NCI-H187 (cell line): ENCODE data around the gene DLG3.
"Not testable (repeated sequence)": the region's sequence is repeated elsewhere in the genome, so short reads cannot be mapped to it uniquely, and the experiment has no call there.

Experiments
- DNase-seq, 2 experiments: peaks; one replicate each; lab custom pipeline; 2025; lab: John Stamatoyannopoulos, UW

The DLG3 gene

DNA sequence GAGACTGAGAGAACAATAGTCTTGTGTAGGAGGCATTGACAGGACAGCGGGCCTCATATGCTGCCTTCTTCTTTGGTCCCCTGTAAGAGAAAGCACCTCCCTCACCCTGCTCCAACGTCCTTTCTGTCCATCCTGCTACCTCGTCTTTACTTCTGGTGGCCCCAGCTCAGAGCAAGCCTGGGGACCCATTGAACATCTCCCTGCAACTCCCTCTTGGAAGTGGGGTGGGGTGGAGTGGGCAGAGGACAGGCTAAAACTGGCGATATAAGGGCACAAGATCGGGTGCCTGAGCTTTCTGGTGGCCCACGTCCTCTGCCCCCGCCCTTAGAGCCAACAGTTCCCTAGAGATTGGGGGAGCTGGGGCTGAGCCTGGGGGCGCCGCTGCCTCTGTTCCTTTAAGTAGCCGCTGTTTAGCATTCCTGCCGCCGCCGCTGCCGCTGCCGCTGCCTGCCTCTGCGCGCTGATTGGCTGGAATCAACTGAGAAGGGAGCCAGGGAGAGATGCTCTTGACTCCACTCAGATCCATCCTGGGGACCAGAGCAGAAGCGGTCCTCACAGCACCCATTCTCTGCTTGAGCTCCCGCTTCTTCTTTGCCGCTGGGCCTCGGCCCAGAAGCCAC lies at the start of gene DLG3:
DLG3 (plus strand) TSS at position 510 of the 620 bp plus-strand sequence. CDS start 367 bp downstream, outside the sequence.
- DNase-seq: no peak

DNA sequence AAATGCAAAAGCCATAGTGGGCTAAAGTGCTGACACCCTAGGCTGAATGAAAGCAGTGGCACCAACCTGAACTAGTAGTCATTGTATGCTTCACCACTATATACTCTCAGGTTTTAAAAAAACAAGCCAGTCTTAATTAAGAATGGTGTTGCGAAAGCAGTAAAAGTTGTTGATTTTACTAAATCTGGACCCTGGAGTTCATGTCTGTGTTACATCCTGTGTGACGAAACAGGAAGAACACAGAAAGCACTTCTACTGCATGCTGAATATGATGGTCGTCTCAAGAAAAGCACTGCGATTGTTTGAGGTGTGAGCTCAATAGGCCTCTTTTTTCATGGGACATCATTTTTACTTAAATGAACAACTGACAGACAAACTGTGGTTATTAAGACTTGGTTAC lies 45.7 kb upstream of the DLG3 start:
- no peak for DNase-seq

DNA sequence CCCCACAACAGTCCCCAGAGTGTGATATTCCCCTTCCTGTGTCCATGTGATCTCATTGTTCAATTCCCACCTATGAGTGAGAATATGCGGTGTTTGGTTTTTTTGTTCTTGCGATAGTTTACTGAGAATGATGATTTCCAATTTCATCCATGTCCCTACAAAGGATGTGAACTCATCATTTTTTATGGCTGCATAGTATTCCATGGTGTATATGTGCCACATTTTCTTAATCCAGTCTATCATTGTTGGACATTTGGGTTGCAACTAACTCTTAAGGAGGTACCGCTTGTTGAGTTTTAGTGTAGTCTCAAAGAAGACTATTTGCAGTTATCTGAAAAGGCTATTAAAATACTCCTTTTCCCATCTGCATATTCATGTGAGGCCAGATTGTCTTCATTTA lies 44.5 kb upstream of the DLG3 start:
- not testable (repeated sequence) for DNase-seq

DNA sequence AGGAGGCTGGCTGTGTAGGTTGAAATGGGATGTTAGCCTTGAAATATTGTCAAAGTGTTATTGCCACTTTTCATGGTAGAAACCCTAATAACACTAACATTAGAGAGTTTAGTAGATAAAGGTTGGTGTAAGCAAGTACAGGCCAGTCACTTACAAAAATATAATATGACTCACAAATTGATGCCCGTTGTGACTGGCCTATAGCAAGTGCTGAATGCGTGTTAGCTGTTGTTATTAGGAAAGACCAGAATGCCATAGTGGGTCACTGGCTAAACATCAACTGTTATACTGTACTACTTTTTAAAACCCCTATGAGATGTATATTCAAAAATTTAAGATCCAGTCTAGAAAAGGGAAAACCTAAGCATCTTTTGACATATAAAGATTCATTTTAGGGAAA lies 41.9 kb upstream of the DLG3 start:
- no peak for DNase-seq

DNA sequence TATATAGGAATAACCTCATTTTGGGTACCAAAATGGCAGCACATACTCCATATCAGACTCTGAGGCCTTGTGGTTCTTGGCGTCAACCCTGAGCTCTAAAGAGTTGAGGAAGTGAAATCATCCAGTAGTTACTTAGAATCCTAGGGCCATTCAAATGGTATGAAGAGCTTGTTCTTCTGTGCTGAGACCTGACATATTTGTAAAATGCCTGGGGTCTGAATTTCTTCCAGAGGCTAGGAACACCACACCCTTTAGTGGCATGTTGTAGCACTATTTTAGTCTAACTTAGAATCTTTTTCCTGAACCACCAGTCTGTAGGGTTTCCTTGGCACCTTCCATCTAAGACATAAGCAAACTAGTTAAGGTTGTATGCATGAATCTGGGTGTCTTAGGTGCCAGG lies 39.6 kb upstream of the DLG3 start:
- DNase-seq: no peak

DNA sequence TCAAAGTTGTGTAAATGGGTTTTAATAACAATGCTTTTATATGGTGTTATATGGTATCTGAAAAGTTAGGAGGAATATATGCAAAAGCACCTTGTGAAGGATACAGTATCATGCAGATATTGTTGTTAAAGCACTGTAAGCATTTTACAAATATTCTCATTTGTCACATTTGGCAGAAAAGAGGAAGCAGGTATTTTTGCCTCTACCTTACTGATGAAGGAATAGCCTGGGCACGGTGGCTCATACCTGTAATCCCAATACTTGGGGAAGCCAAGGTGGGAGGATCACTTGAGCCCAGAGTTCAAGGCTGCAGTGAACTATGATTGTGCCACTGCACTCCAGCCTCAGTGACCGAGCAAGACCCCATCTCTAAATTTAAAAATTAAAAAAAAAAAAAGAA lies 33.7 kb upstream of the DLG3 start:
- DNase-seq: no peak

DNA sequence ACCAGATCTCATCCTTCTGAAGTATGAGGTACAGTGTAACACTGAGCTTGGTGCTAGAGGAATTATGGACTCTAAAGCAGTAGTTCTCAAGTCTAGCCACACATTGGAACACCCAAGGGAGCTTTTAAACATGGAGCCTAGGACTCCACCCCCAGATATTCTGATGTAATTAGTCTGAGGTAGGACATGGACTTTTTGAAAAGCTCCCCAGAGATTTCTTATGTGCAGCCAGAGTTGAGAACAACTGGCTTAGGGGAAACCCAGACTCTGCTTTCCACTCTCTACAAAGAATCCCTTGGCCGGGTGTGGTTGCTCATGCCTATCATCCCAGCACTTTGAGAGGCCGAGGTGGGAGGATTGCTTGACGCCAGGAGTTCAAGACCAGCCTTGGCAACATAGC lies 33.2 kb upstream of the DLG3 start:
- DNase-seq: no peak

DNA sequence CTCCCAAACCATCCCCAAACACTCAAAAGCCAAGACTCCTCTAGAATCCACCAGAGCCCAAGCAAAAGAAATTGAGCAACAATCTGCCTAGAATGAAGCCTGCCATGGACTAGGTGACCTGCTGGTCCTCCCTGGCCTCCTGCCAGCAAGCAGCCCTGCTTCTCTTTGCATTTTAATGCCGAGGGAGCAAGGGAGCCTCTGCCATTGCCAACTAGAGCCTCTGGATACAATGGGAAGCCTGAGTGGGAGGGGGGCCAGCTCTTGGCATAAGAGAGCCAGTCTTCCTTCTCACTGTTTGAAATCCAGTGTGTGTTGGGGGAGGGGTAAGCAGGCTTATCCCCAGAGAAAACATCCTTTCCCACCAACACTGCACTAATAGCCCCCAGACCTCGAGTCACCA lies 23.0 kb upstream of the DLG3 start:
- no peak for DNase-seq

DNA sequence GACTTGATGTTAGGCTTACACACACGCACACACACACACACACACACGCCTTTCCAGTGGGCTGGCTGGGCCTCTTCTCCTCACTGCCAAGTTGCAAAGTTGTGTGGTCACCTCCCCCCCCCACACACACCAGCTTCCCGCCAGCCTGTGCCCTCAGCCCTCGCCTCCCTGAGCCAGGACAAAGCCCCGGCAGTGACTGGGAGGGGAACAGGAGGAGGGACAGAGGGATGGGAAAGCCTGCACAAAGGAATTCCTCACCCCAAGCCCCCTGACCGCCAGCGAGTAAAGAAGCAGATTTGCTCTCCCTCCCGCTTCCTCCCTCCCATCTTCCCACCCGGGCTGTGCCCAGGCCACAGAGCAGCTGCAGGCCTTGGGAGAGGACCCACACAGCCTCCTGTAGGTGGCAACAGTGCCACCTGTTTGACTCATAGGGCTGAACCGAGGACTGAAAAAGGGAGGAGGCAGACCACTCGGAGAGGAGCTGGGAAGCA lies 21.7 kb upstream of the DLG3 start, which contains the start of gene GDPD2:
GDPD2 (plus strand) TSS at position 464 of the 491 bp plus-strand sequence. CDS start 1,671 bp downstream, outside the sequence.
- DNase-seq: no peak

DNA sequence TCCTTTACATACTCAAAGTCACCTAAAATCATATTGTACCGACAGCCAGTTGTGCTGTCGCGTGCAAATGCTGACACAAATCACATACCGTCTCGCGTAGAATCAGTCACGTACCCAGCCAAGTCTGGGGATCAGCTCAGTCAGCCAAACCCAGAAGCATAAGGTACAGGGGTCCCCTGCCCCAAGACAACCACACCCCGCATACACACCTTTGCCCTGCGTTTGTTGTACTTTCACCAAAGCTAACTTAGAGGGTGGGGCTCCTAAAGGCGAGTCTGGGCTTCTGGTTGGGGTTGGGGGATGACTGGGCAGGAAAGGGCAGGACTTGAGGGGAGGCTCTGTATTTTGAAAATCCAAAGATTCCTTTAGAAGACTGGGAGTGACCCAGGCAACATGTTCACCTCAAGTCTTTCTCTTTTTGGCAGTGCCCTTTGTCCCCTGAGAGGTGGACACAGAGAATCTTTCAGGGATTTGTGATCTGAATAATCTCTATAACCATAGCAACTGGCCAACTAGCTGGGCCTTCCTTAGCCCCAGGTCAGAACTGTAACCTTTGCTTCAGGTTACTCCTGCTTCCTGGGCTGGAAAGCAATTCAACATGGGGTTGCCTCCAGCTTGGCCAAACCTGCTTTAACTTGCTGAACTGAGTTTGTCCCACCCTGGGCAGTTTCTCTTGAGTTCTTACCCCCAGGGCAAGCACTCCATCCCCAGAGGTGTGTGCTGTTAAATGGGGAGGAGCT lies 20.5 kb upstream of the DLG3 start:
- DNase-seq: no peak

DNA sequence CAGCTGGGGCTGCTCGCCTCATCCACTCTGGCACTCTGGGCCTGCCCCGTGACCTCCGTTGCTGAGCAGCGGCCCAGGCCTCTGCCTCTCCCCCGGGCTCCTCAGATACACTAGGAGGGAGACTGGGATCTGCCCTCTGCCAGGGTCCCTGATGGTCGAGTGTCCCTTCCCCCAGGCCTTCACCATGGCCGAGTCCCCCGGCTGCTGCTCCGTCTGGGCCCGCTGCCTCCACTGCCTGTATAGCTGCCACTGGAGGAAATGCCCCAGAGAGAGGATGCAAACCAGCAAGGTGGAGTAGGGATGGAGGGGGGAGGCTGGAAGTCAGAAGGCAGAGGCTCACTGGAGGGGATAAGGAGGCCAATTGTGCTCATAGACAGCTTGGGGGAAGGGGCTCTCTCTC lies 19.8 kb upstream of the DLG3 start:
- DNase-seq: no peak

DNA sequence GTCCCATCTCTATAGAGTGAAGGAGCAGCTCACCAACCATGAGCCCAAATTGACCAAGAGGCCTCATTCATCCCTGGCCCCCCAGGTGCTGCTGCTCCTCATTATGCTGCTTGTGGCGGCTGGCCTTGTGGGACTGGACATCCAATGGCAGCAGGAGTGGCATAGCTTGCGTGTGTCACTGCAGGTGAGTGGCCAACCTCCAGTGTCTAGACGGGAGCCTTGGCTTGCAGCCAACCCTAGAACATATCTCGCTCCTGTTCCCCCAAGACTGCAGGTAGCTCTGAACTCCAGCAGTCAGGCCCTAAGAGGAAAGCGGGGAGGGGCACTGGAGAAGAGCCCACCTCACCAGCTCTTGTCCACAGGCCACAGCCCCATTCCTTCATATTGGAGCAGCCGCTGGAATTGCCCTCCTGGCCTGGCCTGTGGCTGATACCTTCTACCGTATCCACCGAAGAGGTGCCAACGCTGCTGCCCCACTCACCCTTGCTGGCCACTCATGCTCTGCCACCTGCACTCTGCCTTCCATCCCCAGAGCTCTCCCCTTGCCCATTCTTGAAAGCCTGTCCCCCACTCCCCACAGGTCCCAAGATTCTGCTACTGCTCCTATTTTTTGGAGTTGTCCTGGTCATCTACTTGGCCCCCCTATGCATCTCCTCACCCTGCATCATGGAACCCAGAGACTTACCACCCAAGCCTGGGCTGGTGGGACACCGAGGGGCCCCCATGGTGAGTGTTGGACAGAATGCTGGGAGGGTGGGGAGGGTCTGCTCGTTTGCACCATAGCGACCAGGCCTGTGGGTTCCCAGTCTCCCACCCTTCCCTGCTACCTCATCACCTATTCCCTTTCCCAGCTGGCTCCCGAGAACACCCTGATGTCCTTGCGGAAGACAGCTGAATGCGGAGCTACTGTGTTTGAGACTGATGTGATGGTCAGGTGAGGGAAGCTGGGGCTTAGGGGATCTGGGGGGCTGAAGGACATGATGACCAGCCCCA lies 18.1 kb upstream of the DLG3 start:
- no peak for DNase-seq

DNA sequence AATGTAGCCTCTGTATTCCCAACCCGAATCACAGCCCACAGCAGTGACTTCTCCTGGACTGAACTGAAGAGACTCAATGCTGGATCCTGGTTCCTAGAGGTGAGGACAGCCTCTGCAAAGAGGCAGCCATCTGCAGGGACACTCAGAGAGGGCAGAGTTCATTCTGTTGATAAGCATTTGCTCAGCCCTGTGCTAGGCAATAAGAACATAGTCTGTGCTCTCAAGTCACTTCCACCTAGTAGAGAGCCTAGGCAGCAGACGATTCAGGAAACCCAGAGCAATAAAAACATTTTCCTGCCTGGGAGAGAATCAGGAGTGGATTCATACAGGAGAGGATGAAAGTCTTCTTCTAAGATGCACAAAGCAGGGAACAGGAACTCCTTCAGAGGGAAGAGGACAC lies 17.3 kb upstream of the DLG3 start:
- no peak for DNase-seq

DNA sequence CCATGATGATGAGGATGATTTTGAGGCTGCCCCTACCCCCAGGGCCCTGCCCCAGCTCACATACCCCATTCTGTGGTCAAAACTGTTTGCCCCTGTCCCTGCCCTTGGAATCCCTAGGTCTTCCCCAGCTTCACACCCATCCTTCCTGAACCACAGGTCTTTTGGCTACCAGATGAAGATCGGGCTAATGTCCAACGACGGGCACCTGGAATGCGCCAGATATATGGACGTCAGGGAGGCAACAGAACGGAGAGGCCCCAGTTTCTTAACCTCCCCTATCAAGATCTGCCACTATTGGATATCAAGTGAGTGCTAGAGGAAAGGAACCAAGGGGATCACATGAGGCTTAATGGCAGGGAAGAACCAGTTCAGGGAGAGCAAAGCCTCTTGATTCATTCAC lies 14.9 kb upstream of the DLG3 start:
- no peak for DNase-seq

DNA sequence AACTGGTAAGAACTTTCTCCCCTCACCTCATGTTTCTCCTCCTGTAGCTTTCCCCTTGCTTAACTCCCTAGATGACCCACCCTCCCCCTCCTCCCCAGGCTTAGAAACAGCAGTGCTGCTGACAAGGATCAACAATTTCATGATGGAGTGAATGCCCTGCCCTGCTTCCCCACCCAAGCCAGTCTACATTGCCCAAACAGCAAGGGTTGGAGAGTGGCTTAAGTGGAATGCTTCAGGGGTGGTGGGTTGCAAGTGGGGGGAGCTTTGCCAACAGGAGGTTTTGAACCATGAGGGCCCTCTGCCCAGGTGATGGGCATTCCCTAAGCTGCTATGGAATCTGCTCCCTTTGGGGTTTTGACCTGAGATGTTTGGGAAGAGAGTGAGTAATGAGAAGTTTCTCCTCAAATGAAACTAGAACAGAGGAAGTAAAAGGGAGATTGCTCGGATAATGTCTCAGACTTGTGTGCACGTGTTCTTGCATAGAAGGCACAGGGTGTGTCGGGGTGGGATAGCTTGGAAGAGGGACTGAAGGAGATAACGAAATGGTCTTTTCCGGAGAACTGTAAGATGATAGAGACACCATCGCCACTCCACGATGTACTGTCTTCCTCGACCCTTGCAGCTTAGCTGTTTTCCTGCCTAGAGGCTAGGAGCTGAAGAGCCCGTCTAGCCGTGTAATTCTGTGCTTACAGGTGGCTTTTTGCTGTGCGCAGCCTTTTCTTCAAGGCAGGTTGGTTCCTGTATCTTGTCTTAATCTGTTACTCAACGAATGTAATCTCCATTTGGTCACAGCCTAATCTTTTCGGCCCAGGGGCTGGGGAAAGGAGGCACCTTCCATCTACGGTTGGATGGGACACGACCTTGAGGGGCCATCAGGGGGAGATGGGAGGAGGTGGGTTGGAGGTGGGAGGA lies 11.4 kb upstream of the DLG3 start:
- DNase-seq: no peak

DNA sequence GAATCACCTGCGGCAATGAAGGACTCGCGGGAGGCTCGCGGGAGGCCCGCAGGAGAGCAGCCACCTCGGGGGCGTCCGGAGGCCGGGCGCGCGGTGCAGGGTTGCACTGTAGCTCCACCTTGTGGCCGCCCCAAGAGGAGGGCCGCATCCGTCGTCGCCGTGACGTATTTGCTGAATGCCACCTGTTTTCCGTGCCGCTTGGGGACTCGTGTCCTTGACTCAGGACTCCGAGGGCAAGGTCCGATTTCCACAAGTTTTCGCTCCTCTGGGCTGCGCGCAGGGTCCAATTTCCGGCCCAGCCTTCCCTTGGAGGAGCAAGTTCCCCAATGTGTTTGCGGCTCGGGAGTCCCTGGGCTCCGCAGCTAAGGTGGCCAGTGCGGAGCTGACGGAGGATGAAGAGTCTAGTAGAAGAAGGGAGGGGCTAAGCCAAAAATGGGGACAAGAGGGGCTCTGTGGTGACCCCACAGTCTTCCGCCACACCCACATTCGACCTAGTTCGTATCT lies 10.7 kb upstream of the DLG3 start:
- DNase-seq: peak; percentile 14 to 15

DNA sequence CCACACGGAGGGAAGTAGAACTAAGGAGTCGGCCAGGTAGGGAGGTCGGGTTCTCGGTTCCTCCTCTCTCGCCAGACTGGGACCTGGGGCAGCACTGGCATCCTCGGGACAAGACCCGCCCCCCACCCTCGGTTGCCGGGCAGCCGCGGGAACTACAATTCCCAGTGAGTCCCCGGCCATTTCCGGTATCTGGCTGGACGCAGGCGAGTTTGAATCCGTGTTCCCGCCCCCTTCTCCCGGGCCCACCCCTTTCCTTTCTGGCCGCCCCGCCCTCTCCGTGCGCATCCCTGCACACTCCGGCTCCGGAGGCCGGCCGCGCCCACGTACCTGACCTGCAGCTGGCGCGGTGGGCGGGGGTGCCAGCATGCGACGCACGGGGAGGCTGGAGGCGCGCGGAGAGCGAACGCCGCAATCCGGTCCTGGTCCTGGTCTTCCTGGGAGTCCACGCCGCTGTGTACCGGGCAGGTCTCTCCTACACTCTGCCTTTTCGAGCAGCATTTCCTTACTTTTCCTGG lies 10.2 kb upstream of the DLG3 start:
- DNase-seq: peak; percentile 33 to 75

DNA sequence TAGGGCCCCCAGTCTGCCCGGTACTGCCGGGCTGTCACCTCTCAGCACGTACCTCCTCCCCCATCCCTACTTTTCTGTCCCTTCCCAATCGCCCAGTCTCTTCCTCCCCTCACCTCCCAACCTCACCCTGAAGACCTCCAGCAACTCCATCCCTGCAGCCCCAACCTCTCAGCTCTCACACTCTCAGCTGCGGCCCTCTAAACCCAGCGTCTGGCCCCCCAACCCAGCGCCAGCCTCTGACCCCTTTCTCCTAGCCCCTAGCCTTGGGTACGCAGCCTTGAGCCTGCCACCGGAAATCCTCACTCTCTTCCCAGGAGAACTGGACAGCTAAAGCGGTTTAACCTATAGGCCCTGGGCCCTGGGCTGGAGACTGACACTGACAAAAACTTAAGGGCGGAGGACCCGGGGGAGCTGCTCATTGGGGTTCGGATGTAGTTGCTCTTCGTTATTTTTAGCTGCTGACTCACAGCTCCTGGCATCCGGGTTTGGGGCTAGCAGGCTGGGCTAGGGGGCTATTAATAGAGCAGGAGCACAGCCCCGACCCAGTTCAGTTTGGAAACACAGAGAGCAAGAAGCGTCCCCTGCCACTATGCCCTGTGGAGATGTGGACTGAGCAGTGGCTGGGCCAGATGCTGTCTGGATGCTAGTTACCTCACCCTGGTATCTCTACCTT lies 9.6 kb upstream of the DLG3 start:
- no peak for DNase-seq

DNA sequence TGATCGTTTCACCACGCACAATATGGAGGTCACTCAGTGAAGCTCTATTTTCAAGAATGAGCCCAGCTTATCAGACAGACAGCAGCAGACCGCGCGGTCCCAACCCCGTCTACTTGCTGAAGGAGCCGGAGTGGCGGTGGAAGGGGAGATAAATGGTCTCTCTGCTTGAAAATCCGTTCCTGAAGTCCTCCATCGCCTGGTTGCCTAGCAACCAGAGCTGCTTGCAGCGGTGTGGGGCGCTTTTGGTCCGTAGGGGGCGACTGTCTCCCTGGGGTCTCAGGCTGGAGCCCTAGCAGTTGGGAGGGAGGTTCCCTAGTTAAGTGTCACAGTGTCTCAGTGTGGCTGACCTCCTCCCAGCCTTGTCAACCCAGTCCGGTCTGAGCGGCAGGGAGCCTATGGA lies 8.3 kb upstream of the DLG3 start:
- DNase-seq: no peak

DNA sequence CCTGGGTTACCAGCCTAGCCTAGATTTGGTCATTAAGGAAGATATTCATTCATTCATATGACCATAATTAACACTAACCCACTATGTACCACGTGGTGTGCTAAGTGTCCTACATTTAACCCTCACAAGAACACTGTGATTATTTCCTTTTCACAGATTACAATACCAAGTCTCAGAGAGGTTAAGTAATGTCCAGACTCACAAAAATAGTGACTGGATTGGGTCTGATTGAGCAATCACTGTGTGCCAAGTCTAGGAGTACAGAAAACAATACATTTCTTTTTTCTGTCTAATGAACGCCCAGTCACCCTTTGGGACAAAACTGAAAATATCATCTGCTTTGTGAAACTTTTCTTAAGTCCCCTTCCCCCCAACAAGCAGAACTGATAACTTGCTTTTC lies 7.6 kb upstream of the DLG3 start:
- no peak for DNase-seq
